Ovary (tissue), 3 donors: ENCODE measurements around the gene HIVEP3.

Experiments
- POLR2A ChIP-seq: fragments of 450-650 bp; IDR thresholded peaks from one replicate; pipeline ENCODE4 v1.6.1; 2017; ENCODE audit warnings: antibody characterized with exemption, mild to moderate bottlenecking, moderate library complexity
- TF ChIP-seq, protein P1 (sequence below), 3 donors: fragments of 450-650 bp in 2 of 3; fragments of 200-600 bp in 1 of 3; IDR thresholded peaks; one replicate each; pipeline versions ENCODE4 v1.5.1 to v1.8.0; 2016 to 2022; ENCODE audit warnings: antibody characterized with exemption in 3 of 3, mild to moderate bottlenecking in 1 of 3
- donor health status: DM: no; HTN: no; CAD: no.

- TF ChIP-seq, protein P1, sequence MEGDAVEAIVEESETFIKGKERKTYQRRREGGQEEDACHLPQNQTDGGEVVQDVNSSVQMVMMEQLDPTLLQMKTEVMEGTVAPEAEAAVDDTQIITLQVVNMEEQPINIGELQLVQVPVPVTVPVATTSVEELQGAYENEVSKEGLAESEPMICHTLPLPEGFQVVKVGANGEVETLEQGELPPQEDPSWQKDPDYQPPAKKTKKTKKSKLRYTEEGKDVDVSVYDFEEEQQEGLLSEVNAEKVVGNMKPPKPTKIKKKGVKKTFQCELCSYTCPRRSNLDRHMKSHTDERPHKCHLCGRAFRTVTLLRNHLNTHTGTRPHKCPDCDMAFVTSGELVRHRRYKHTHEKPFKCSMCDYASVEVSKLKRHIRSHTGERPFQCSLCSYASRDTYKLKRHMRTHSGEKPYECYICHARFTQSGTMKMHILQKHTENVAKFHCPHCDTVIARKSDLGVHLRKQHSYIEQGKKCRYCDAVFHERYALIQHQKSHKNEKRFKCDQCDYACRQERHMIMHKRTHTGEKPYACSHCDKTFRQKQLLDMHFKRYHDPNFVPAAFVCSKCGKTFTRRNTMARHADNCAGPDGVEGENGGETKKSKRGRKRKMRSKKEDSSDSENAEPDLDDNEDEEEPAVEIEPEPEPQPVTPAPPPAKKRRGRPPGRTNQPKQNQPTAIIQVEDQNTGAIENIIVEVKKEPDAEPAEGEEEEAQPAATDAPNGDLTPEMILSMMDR (IDR thresholded peaks at IDR 0.05): no peak
- TF ChIP-seq POLR2A: no peak
Observed at GRCh38 chr1:41872074-41872473, 46.6 kb downstream of the HIVEP3 start.
